Fibroblast of lung (primary cell): ENCODE results near the gene TIAM2. TPM values are rescaled to one million over a fixed set of nuclear protein-coding genes. Genes with fewer than 3 reads are reported as not detected.

ENCODE experiments used
- DNase-seq, 2 donors: peaks; one replicate each; pipeline versions ENCODE4 v3.0.0 to v3.0.0-alpha.2; 2010; ENCODE audit warnings: low read depth in 2 of 2
- H2AFZ ChIP-seq: 2 replicates; pipeline ENCODE4 v1.5.1; 2012; ENCODE audit warnings: low read length, control low read depth, inconsistent platforms
- H3K27ac ChIP-seq: 2 replicates; pipeline ENCODE4 v1.5.1; 2011; ENCODE audit warnings: low read length, control low read depth; ENCODE audit not compliant: insufficient read depth
- H3K27me3 ChIP-seq: 2 replicates; pipeline ENCODE4 v1.5.1; 2011; ENCODE audit warnings: mild to moderate bottlenecking, low read length; ENCODE audit not compliant: control insufficient read depth, insufficient read depth
- H3K36me3 ChIP-seq: 2 replicates; pipeline ENCODE4 v1.5.1; 2011; ENCODE audit warnings: low read length; ENCODE audit not compliant: control insufficient read depth, insufficient read depth
- H3K4me1 ChIP-seq: 2 replicates; pipeline ENCODE4 v1.5.1; 2011; ENCODE audit warnings: low read length; ENCODE audit not compliant: control insufficient read depth, insufficient read depth; ENCODE audit errors: extremely low read depth
- H3K4me2 ChIP-seq: 2 replicates; pipeline ENCODE4 v1.5.1; 2011; ENCODE audit warnings: low read length, control low read depth; ENCODE audit not compliant: insufficient read depth; ENCODE audit errors: extremely low read depth
- H3K4me3 ChIP-seq, 4 experiments: fragments of 200-600 bp in 1 of 4; sonication (generic) in 1 of 4; replicated peaks in 1 of 4; 2 replicates each; pipeline ENCODE4 v1.5.1; 2011 to 2016; ENCODE audit warnings: low read length in 4 of 4, low read depth in 3 of 4, mild to moderate bottlenecking in 3 of 4, control low read depth in 2 of 4, inconsistent platforms in 1 of 4, mixed read lengths in 1 of 4; ENCODE audit not compliant: insufficient read depth in 1 of 4; ENCODE audit errors: control extremely low read depth in 1 of 4
- H3K79me2 ChIP-seq: 2 replicates; pipeline ENCODE4 v1.5.1; 2012; ENCODE audit warnings: mild to moderate bottlenecking, low read length, inconsistent platforms; ENCODE audit not compliant: control insufficient read depth, insufficient read depth
- H3K9ac ChIP-seq: 2 replicates; pipeline ENCODE4 v1.5.1; 2011; ENCODE audit warnings: mild to moderate bottlenecking, low read length, control low read depth; ENCODE audit not compliant: insufficient read depth
- H3K9me3 ChIP-seq: 2 replicates; pipeline ENCODE4 v1.5.1; 2012; ENCODE audit warnings: low read depth, low read length; ENCODE audit not compliant: control insufficient read depth, insufficient read depth
- H4K20me1 ChIP-seq: 2 replicates; pipeline ENCODE4 v1.5.1; 2011; ENCODE audit warnings: low read length; ENCODE audit not compliant: control insufficient read depth, insufficient read depth; ENCODE audit errors: extremely low read depth
- EZH2 ChIP-seq: IDR thresholded peaks from 2 replicates; pipeline ENCODE4 v1.5.1; 2012; ENCODE audit warnings: low read length, control low read depth, mild to moderate bottlenecking; ENCODE audit errors: missing control alignments
- polyA plus RNA-seq, 2 donors: library from polyadenylated mRNA; depleted of rRNA in 1 of 2; stranded (reverse) in 1 of 2; unstranded in 1 of 2; fragments of >200 nt; gene quantifications; 2 replicates each; pipeline ENCODE4 v1.2.1, GENCODE V29; 2011 to 2012; ENCODE audit warnings: missing spikeins in 1 of 2
- total RNA-seq: library from RNA; depleted of rRNA; stranded (reverse); fragments of >200 nt; gene quantifications from 2 replicates; pipeline ENCODE4 v1.2.1, GENCODE V29; 2014
- TF ChIP-seq, protein P1 (sequence below), 2 donors: IDR thresholded peaks in 1 of 2; conservative IDR thresholded peaks in 1 of 2; 1 replicate in 1 of 2; 2 replicates in 1 of 2; pipeline ENCODE4 v1.5.1; 2011 to 2012; ENCODE audit warnings: low read length in 2 of 2, control low read depth in 1 of 2, inconsistent platforms in 1 of 2, low read depth in 1 of 2, mild to moderate bottlenecking in 1 of 2

TIAM2 gene
- total and polyA plus RNA-seq, 2 donors (not counting 1 experiment from before 2014, with no cell fraction given), result 6.2 to 11.2 TPM

DNA sequence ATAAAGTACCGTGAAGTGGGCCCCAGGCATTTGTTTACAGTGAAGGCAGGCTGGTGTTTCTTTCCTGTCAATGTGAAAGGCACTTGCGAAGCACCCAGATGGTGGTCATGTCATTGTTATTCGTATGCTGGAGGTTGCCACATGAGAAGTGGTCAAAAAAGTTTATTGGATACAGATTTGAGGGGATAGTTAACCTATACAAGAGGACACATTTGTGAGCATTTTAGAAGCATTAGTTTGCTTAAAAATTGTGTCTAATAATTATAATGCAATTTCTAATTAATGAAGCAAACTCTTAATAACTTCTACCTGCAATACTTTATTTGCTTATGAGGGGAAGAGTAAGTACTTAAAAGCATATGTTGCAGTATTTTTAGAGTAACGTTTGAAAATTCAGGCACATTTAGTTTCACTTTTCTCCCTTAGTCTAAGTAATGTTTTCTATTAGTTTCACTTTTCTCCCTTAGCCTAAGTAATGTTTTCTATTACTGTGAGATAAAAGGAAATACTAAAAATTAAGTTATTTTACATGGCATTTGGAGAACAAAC is 148.0 kb downstream of the TIAM2 start:
- peak in 1 of 2 donors; percentile 55 for DNase-seq
- H3K4me3 ChIP-seq, result peak overlapping the region; percentile 19 to 41 (median 28)
- H2AFZ ChIP-seq, result peak overlapping the region; percentile 78
- H3K36me3 ChIP-seq, result no peaks in the 10 kb centered on the region
- H3K27me3 ChIP-seq, result no peaks in the 10 kb centered on the region
- TF ChIP-seq, protein P1, sequence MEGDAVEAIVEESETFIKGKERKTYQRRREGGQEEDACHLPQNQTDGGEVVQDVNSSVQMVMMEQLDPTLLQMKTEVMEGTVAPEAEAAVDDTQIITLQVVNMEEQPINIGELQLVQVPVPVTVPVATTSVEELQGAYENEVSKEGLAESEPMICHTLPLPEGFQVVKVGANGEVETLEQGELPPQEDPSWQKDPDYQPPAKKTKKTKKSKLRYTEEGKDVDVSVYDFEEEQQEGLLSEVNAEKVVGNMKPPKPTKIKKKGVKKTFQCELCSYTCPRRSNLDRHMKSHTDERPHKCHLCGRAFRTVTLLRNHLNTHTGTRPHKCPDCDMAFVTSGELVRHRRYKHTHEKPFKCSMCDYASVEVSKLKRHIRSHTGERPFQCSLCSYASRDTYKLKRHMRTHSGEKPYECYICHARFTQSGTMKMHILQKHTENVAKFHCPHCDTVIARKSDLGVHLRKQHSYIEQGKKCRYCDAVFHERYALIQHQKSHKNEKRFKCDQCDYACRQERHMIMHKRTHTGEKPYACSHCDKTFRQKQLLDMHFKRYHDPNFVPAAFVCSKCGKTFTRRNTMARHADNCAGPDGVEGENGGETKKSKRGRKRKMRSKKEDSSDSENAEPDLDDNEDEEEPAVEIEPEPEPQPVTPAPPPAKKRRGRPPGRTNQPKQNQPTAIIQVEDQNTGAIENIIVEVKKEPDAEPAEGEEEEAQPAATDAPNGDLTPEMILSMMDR (conservative IDR thresholded peaks at IDR 0.05 in 1 of 2, IDR thresholded peaks at IDR 0.05 in 1 of 2; ENCODE audit: low read depth in 1 of 2, low read length in 2 of 2), result no peak
- no peak for TF ChIP-seq EZH2
- peak overlapping the region; percentile 91 for H3K4me2 ChIP-seq
- H3K9me3 ChIP-seq, result no peaks in the 10 kb centered on the region
- H3K4me1 ChIP-seq, result peaks cover 5% of the 10 kb centered on the region
- H4K20me1 ChIP-seq, result no peaks in the 10 kb centered on the region
- H3K27ac ChIP-seq, result peak overlapping the region; percentile 68
- no peak overlapping the region for H3K9ac ChIP-seq
- no peaks in the 10 kb centered on the region for H3K79me2 ChIP-seq

DNA sequence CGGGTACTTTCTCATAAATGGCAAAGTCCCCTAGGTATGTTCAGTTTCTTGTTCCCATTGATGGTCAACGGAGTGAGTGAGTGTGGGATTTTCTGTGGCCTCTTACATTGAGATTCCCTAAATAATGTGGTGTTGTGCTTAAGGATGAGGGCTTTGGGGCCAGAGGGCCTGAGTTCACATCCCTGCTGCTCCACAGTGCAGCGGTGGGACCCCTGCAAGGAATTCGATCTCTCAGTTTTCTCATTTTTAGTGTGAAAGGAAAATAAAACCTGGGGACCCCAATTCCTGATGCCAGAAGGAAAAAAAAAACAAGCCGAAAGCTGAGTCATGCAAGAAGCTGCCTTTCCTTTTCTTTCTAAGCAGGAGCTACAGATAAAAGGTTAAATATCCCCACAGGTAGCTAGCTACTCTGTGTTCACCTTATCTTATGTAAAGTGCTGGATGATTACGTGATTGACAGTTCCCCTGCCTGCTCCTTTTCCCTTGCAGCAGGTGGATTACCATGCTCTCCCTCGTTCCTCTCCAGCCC is 148.5 kb downstream of the TIAM2 start:
- no peaks in the 10 kb centered on the region for H3K79me2 ChIP-seq
- peak overlapping the region; percentile 19 to 41 (median 28) for H3K4me3 ChIP-seq
- H3K4me1 ChIP-seq, result peaks cover 5% of the 10 kb centered on the region
- no peaks in the 10 kb centered on the region for H3K9me3 ChIP-seq
- H3K27ac ChIP-seq, result peak overlapping the region; percentile 68
- no peak for TF ChIP-seq EZH2
- TF ChIP-seq, protein P1 (conservative IDR thresholded peaks at IDR 0.05 in 1 of 2, IDR thresholded peaks at IDR 0.05 in 1 of 2; ENCODE audit: low read depth in 1 of 2, low read length in 2 of 2), result no peak
- no peaks in the 10 kb centered on the region for H3K36me3 ChIP-seq
- H2AFZ ChIP-seq, result peak overlapping the region; percentile 78
- no peak for DNase-seq
- no peak overlapping the region for H3K9ac ChIP-seq
- H4K20me1 ChIP-seq, result no peaks in the 10 kb centered on the region
- no peaks in the 10 kb centered on the region for H3K27me3 ChIP-seq
- peak overlapping the region; percentile 91 for H3K4me2 ChIP-seq

DNA sequence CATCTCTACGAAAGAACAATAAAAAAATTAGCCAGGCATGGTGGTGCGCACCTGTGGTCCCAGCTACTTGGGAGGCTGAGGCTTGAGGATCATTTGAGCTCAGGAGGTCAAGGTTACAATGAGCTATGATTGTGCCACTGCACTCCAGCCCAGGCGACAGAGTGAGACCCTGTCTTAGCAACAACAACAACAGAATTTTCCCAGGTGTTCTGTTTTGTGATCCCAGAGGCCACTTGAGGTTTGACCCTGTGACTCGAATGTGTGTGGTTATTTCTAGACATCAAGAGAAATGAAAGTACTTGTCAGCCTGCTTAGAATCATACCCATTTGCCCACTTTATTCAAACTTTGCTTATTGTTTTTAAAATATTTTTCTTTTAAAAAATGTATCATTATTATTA is 151.1 kb downstream of the TIAM2 start:
- TF ChIP-seq, protein P1 (conservative IDR thresholded peaks at IDR 0.05 in 1 of 2, IDR thresholded peaks at IDR 0.05 in 1 of 2; ENCODE audit: low read depth in 1 of 2, low read length in 2 of 2), result no peak
- no peak for TF ChIP-seq EZH2
- H2AFZ ChIP-seq, result no peak overlapping the region
- H3K4me1 ChIP-seq, result peaks cover 5% of the 10 kb centered on the region
- H3K9ac ChIP-seq, result no peak overlapping the region
- H4K20me1 ChIP-seq, result no peaks in the 10 kb centered on the region
- H3K36me3 ChIP-seq, result no peaks in the 10 kb centered on the region
- no peak overlapping the region for H3K4me2 ChIP-seq
- no peaks in the 10 kb centered on the region for H3K79me2 ChIP-seq
- H3K27me3 ChIP-seq, result no peaks in the 10 kb centered on the region
- no peaks in the 10 kb centered on the region for H3K9me3 ChIP-seq
- DNase-seq, result no peak
- H3K4me3 ChIP-seq, result no peak overlapping the region
- no peak overlapping the region for H3K27ac ChIP-seq
